Measurements from ENCODE around the gene GJB2. TPM values are rescaled to one million over a fixed set of nuclear protein-coding genes. Genes with fewer than 3 reads are reported as not detected.
A peak's percentile ranks its signal among the peaks of the same experiment; 100 is the strongest.

The GJB2 gene
- total RNA-seq, 1 donor: 0.18 TPM

DNA sequence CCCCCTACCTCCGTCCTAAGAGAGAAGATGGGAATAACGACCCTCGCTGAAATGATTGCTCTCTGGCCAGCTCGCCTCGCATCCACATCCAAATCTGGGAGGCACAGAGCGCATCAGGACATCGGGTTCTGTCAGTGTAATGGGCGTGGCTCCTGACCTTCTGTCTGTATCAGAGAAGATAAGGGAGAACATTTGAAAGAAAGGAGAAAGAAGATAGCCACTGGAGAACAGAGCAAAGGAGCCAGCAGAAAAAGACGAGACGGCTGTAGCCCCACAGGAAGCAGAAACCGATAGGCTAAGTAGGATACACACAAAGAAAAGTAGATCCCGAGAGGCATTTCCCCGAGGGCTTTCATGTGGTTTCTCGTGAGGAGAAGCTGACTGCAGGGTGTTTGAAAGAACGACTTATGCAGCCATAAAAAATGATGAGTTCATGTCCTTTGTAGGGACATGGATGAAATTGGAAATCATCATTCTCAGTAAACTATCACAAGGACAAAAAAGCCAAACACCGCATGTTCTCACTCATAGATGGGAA is 14.0 kb upstream of the GJB2 start:
- DNase-seq (ENCODE audit: low read depth): no peak
- no peak overlapping the region for H3K4me3 ChIP-seq (ENCODE audit: low read depth, low read length)
- TF ChIP-seq, protein P1, sequence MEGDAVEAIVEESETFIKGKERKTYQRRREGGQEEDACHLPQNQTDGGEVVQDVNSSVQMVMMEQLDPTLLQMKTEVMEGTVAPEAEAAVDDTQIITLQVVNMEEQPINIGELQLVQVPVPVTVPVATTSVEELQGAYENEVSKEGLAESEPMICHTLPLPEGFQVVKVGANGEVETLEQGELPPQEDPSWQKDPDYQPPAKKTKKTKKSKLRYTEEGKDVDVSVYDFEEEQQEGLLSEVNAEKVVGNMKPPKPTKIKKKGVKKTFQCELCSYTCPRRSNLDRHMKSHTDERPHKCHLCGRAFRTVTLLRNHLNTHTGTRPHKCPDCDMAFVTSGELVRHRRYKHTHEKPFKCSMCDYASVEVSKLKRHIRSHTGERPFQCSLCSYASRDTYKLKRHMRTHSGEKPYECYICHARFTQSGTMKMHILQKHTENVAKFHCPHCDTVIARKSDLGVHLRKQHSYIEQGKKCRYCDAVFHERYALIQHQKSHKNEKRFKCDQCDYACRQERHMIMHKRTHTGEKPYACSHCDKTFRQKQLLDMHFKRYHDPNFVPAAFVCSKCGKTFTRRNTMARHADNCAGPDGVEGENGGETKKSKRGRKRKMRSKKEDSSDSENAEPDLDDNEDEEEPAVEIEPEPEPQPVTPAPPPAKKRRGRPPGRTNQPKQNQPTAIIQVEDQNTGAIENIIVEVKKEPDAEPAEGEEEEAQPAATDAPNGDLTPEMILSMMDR (IDR thresholded peaks at IDR 0.05; ENCODE audit: insufficient read depth, low read length): no peak

DNA sequence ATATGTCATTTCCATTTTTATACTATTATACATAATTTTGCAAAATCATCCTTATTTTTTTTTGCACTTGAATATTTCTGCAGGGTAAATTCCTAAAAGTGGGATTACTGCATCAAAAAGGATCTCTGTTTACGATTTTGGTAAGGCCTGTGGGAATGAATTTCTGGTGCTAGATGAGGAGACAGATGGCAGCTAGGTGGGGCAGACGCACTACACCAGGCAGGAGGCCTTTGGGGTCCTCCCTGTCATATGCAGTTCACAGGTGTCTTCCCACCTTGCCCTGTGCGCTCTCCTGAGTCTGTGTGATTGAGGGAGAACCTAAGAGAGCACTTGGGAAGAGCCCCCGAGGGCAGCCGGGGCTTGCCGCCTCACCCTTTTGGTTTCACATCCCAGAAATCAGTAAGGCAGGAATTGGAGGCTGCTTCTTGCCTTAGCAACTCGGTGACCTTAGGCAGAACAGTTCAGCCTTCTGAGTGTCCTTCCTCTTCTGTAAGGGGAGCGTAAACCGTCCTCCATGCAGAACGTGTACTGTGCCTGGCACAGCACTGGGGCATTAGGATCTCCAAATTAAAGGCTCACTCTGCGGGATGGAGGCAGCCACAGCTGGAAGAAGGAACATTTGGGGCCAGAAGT is 13.4 kb upstream of the GJB2 start:
- DNase-seq (ENCODE audit: low read depth): no peak
- TF ChIP-seq, protein P1 (IDR thresholded peaks at IDR 0.05; ENCODE audit: insufficient read depth, low read length): no peak
- no peak overlapping the region for H3K4me3 ChIP-seq (ENCODE audit: low read depth, low read length)

DNA sequence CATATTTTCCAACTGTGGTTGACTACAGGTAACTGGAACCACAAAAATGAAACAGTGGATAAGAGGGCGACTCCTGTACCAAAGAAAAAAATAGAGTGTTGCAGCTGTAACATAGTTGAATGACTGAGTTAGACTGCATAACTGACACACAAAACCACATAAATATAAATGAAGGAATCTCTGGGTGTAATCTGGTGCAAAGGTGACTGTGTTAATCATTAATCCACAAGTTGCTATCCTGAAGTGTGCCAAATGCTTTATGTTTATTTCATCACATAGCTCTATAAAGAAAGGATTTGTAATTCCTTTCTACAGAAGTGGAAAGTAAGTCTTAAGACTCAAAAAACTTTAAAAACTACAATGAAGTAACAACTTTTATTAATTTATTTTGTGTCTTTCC is 6.0 kb upstream of the GJB2 start:
- H3K4me3 ChIP-seq (ENCODE audit: low read depth, low read length): no peak overlapping the region
- TF ChIP-seq, protein P1 (IDR thresholded peaks at IDR 0.05; ENCODE audit: insufficient read depth, low read length): no peak
- DNase-seq (ENCODE audit: low read depth): no peak

DNA sequence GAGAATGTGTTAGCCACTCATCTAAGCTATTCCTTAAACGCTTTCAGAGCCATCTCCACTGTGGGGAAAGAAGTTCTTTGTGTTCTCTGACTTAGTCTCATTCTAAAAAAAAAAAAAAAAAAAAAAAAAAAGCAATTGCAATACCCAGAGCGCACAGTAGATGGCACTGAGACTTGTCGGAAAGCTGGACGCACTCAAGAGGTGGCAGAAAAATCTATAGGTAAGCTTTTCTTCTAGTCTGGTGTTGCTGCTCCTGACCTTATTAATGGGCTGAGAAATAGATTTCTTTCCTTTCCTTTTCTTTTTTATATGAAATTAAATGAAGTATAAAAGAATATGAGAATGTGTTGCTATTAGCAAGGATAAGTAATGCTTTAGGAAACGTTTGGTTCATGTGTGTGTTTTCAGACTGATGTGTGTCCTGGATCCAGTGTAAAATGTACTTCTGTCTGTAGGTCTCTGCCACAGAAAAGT is 4.7 kb upstream of the GJB2 start:
- peak; percentile 72 for DNase-seq (ENCODE audit: low read depth)
- H3K4me3 ChIP-seq (ENCODE audit: low read depth, low read length): no peak overlapping the region
- TF ChIP-seq, protein P1 (IDR thresholded peaks at IDR 0.05; ENCODE audit: insufficient read depth, low read length): peak; percentile 86

DNA sequence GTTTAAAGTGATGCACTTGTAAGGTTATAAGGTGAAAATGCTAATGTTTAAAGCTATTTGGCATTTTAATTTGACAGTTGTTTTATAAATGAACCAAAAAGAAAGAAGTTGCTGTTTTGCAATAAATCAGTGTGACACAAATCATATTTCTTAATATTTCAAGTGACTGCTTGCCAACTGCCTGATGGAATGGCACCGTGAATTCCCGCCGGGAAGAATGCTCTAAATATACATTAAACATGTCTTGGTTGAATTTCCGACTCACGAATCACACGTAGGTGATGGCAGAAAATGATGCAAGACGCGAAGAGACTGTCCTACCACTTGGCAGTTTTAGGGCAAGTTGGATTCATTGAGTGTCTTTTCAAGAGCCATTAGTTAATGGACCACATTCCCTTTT is 3.1 kb upstream of the GJB2 start:
- TF ChIP-seq, protein P1 (IDR thresholded peaks at IDR 0.05; ENCODE audit: insufficient read depth, low read length): no peak
- no peak overlapping the region for H3K4me3 ChIP-seq (ENCODE audit: low read depth, low read length)
- no peak for DNase-seq (ENCODE audit: low read depth)

DNA sequence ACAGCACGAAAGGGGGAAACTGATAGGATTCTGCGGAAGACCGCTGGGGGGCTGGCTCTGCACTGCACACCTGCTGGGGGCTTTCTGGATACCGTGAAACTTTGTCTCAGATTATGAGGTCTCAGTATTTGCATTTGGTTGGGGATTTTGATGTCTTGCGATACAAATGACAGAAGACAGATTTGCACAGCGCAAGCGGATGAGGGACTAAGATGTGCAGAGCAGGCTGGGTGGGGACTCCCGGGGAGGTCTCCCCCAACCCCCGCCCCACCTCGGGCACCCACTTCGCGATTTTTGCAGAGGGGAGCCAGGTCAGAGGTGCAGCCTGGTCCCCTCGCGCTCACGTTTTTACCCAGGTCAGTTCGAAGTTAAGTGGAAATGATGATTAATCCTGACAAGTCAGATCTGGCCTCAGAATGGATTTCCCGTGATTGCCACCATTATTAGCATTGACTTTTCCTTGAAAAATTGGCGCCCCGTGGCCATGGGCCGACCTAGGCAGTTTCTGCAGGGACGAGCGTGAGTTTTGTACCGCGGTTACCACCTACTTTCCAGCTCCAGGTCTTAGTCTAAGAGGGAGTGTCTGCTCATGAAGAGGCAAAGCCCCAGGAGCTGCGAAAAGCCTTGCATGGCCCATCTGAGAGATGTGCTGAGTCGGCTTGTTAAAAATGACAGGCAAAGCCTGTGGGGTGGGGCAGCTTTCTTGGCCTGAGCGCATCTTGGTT is 1.3 kb upstream of the GJB2 start:
- no peak for DNase-seq (ENCODE audit: low read depth)
- TF ChIP-seq, protein P1 (IDR thresholded peaks at IDR 0.05; ENCODE audit: insufficient read depth, low read length): no peak
- no peak overlapping the region for H3K4me3 ChIP-seq (ENCODE audit: low read depth, low read length)

All from fibroblast of the aortic adventitia (primary cell).